Measurements from ENCODE around the gene BHLHE23.
A peak's percentile ranks its signal among the peaks of the same experiment; 100 is the strongest.

The BHLHE23 gene

DNA sequence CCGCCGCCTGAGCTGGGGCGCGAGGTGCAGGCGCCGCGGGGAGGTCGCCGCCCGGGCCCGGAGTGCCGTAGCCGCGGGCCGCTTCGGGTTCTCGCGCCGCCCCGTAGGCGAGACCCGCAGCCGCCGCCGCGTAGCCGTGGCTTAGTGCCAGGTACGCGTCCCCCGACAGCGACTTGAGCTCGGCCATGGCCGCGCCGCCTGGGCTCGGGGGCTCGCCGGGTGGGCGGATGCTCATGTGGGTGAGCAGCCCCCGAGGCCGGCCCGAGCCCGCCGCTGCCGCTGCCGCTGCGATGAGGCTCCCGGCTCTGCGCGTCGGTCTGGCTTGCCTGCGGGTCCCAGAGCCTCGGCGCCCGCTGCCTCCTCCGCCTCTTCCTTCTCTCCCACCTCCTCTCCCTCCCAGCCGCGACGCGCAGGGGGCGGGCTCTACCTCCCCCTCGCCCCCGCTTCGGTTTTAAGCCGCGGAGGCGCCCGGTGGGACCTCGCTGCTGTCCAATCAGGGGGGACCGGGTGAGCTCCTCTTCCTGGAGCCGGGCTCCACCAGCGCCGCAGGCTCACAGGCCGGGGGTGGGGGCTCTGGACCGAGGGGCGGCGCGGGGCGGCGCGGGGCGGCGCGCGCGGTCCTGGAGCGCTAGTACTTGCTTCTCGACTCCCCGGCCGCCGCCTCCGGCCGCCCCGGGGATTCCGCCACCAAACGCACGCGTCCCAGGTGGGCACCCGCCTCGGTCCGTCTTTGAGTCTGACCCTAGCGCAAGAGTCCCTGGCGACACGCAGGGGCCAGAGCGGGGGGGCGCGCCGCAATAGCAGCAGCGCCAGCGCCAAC is at the start of gene BHLHE23:
TSS of gene BHLHE23 (minus strand) at position 425 of the 820 bp plus-strand sequence. CDS start at position 235, 190 bp downstream.
- DNase-seq (ENCODE audit: low spot score), result no peak

DNA sequence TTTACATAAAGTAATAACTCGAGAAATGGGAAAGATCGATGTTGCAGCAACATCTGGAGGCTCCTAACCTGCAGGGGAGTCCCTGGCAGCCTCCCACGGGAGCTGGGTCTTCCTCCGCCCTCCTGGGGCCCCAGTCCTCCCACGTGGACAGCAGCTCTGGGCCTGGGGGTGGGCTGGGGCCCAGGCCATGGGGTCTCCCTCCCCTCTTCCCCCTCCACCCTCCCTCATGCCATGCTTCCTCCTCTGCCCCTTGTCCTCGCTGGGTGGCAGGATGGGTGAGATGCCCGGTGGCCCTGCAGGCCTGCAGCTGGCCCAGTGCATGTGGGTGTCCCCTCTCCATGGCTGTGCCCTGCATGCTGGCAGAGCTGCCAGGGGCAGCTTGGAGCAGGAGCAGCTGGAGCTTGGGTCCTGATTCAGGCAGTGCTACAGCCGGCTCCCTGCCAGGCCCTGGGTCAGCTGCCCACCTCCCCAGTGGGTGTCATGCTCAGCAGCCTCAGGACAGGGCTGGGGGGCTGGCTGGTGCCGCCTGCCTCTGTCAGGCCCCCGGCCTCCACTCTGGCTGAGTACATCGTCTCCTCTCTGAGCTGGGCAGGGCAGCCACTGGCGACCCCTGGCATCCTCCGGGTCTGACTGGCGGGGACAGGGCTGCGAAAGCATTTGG is 48.9 kb upstream of the BHLHE23 start:
- peak; percentile 56 for DNase-seq (ENCODE audit: low spot score)

DNA sequence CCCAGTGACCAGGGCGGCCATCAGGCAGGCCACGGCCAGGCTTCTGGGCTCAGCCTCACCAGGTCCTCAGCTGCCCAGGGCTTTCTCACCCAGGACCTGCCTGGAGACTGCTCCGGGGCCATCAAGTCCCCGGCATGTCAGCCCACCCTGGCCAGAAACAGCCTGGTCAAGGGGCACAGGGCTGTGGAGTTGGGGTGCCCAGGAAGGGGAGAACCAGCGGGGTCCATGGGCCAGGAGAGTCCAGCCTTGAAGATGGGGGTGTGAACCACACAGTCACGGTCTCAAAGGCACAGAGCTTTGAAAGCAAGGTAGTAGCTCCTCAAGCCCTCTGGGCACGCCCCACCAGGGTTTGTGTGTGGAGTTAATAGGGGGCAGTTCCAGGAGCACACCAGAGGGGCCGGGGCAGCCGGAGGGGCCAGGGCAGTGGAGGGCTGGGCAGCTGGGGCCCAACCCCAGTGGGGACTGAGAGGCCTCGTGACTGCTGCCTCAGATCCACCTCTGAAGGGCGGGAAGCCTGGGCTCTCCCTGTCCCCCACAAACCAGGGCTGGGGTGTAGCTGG is 48.0 kb upstream of the BHLHE23 start:
- DNase-seq (ENCODE audit: low spot score), result peak; percentile 60

DNA sequence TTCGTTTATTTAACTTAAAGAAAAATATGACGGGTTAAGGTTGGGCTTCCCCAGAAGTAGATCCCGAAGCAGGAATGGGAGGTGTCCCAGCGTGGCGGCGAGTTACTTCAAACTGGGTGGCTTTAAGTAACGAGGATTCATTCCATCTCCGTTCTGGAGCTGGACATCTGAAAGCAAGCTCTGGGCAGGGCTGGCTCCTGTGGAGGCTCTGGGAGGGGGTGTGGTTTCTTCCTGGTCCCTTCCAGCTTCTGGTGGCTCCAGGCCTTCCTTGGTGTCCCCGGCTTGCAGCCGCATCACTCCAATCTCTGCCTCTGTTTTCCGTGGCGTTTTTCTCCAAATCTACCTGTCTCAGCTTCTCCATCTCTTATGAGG is 47.3 kb upstream of the BHLHE23 start:
- DNase-seq (ENCODE audit: low spot score), result peak; percentile 55

DNA sequence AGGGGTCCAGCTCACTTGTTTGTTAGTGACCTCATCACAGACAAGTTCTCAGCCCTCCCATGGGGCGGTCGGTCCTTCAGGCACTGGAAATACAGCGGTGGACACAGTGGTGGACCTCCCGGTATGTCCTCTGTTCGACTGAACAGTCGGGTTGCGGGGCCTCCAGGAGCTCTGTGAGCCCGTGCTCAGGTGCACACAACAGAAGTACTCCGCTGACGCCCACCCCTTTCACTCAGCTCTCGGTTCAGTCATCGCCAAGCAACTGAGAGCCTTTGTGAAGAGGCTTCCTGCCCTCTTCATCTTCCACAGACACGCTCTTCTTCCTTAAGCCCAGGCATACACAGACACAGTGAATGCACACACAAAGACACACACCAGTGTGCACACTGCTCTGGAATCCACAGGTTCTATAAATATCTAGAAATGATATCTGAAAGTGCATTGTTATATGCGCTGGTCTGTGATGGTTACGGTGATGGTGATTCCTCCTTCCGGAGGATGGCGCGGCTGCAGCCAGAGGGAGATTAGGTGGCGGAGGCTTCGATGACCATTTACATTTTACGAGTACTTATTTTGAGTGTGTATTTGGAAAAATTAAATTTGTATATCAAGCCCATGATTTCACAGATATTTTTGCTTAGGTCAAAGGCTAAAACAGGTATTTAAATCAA is 46.8 kb upstream of the BHLHE23 start:
- DNase-seq (ENCODE audit: low spot score), result peak; percentile 51

DNA sequence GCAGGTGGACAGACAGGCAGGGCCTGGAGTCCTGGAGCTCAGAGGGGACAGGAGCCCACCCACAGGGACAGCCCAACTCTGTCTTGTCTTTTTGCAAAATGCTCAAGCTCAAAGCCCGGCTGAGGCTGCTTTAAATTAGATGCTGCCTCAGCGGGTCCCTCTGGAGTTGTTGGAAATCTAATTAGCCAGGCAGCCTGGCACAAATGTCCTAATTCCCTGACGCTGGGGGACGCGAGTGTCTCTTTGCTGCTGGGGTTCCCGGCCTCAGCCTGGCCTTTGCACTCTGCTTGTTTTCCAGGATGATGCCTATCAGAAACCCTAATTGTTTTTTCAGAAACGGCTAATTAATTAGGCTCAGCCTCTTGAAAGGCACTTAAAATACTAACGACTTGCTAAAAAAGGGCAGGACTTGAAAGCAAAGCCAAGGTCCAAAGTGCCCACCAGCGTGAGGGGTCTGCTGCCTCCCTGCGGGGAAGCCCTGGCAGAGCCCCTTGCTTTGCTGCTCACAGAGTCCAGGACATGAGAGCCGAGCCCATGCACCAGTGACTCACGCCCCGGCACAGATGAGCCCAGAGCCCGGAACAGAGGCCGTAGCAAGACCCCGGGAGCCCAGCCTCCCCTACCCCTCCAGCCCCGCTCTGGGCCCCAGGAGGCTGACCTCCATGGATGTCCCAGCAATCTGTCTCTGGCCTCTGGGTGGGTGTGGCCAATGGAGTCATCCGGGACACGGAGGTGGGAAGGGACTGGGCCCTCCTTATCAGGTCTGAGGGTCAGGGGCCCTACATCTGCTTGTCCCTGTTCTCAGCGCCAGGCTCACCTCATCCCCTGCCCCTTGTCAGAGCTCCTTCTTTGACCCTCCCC is 46.0 kb upstream of the BHLHE23 start:
- DNase-seq (ENCODE audit: low spot score), result no peak

DNA sequence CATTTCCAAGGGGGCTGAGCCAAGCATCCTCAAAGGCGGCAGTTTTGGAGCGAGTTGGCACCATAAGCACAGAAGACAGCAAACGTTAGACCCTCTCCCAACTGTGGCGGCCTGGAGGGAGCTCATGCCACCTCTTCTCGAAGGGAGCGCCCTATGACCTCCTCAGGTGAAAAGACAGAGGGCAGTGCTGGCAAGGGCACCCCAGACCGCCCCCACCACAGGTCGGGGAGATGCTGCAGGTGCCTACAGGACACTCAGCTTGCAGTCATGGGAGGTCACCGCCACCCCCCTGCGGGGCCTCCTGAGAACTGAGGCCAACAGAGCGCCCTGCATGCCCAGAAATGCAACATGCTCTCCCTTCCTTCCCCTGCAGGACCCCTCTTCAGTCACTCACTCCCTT is 45.1 kb upstream of the BHLHE23 start:
- DNase-seq (ENCODE audit: low spot score), result no peak

DNA sequence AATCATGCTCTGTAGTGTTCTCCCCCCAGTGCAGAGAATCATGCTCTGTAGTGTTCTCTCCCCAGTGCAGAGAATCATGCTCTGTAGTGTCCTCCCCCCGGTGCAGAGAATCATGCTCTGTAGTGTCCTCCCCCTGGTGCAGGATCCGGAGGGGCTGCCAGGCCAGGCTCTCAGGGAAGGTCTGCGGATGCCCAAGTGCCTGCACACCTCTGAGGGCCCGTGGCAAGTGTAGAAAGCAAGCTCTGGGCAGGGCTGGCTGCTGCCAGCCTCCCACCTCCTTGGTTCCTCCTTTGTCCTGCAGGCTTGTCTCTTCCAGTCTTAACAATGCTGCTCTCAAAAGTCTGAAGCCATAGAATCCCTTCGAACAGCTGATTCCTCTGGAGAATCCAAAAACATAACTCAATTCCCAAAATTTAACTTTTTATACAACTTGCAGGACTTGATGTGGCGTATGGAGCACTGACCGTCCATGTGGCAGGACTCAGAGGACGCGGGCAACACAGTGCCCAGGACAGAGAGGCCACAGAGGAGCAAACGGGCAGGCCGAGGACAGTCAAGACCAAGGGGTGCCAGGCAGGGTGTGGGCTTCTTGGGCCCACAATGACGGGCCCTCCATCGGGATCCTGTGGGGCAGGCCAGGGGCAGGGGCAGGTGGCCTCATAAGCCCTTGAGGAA is 44.6 kb upstream of the BHLHE23 start:
- no peak for DNase-seq (ENCODE audit: low spot score)

DNA sequence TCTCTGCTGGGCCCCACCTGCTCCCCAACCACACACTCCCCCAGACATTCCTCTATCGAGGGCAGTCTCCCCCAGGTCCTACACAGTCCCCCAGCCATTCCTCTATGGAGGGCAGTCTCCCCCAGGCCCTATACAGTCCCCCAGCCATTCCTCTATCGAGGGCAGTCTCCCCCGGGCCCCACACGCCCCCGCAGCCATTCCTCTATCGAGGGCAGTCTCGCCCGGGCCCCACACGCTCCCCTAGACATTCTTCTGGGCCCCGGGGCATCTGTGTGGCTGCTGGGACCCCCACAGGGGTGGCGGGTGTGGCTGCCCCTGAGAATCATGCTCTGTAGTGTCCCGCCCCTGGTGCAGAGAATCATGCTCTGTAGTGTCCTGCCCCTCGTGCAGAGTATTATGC is 43.6 kb upstream of the BHLHE23 start:
- no peak for DNase-seq (ENCODE audit: low spot score)

DNA sequence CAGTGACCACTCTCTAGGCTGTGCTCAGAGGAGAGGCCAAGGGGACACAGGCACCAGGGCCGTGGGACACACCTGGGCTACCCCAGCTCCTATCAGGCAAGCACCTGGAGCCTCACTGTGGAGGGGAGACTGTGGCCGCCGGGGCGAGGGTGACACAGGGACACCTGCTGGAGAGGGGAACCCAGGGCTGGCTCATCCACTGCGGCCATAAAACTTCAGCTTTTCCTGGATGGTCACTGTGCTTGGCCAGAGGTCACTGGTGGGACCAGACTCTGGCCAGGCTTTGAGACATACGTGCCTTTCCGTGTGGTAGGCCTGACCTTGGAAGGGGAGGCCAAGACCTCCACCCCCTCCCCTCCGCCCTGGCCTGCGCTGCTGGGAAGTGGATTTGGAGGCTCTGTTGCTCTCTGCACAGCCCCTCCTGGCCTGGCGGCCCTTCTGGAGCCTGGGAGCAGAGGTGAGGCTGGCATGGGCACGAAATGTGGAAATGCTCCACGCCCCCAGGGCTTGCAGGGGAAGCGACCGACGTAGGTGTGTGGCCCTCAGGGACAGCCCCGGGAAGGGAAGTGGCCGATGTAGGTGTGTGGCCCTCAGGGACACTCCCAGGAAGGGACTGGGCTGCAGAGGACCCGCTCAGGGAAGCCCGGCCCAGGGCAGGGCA is 42.9 kb upstream of the BHLHE23 start:
- no peak for DNase-seq (ENCODE audit: low spot score)

DNA sequence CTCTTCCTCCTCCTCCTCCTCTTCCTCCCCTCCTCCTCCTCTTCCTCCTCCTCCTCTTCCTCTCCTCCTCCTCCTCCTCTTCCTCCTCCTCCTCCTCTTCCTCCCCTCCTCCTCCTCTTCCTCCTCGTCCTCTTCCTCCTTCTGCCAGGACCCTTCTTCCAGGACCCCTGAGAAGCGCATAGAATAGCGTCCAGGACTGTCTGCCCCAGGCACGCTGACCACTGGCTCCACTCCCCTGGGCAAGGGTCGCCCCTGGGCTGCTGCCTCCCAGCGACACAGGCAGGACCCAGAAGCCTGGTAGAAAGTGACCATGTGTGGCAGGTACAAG is 42.4 kb upstream of the BHLHE23 start:
- no peak for DNase-seq (ENCODE audit: low spot score)

DNA sequence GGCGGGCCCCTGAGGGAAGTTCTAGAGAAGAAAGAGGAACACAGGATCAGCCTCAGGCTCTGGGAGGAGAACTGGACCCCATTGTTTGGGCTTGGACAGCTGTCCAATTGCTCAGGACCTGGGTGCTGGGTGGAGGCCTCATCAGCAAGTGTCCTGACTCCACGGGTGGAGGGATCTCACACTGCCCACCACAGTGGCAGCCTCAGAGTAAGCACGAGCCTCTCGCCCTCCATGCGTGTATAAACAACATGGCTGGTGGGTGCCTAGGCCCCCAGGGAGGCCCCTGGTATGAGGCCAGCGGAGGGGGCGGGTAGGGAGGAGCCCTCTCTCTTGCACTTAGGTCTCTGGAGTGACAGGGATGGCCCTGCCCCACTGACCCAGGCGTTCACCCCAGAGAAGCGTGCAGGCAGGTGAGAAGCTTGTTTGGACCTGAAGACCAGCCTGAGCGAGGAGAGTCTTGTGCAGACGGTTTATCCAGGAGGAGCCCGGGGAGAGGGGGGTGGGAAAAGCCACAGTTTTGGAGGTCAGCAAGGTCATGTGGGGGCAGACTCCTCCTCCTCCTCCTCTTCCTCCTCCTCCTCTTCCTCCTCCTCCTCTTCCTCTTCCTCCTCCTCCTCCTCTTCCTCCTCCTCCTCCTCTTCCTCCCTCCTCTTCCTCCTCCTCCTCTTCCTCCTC is 41.9 kb upstream of the BHLHE23 start:
- no peak for DNase-seq (ENCODE audit: low spot score)

DNA sequence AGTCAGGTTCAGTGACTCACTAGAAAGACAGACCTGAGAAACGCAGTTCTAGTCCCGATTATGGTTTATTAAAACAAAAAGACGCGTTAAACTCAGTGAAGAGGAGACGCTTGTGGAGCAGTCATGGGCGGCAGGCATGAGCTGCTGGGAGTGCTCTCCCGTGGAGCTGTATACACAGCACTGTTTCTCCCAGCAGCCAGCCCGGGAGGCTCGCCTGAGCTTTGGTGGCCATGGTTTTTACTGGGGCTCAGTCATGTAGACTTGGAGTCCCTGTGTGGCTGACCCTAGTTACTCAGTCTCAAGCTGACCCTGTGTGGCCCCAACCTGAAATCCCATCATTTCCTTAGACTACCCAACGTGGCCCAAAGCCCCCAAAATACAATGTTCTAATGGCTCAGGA is 41.2 kb upstream of the BHLHE23 start:
- no peak for DNase-seq (ENCODE audit: low spot score)

DNA sequence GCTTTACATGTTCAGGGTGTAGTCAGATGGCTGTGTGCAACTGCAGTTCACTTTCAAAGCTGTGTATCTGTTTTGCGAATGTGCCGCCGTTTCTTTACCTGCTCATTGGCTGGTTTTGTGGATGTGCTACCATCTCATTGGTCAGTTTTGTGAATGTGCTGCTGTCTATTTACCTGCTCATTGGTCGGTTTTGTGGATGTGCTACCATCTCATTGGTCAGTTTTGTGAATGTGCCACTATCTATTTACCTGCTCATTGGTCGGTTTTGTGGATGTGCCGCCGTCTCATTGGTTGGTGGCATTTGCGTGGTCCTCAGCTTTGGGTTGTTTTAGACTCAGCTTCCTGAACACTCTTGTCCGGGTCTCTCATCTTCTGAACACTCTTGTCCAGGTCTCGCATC is 40.5 kb upstream of the BHLHE23 start:
- no peak for DNase-seq (ENCODE audit: low spot score)

DNA sequence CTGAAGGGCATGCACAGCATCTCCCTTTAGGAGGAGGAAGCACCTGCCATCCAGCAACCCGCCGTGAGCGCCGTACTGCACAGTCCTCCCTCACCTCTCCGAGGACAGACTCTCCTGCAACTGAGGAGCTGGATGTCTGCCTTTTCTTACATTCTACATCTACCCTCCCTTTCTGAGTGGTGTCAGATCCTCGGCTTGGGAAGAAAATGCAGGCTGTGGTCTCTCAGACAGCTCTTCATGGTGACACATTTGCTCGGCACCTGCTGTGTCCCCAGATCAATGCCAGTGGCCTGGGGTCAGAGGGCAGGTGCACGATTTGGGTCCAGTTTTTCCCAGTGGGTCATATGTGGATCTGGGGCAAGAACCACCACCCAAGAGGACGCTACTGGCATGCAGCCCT is 40.1 kb upstream of the BHLHE23 start:
- DNase-seq (ENCODE audit: low spot score), result no peak

DNA sequence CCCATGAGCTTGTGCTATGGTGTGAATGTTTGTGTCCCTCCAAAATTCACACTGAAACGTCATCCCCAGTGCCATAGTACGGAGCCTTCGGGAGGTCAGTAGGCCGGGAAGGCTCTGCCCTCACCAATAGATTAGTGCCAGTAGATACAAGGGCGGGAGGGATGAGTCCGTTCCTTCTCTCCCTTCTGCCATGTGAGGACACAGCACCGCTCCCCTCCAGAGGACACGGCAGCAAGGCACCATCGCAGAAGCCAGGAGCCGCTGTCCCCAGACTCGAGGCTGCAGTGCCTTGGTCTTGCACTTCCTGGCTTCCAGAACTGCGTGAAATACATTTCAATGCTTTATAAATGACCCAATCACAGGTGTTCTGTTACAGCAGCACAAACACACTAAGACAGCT is 39.2 kb upstream of the BHLHE23 start:
- DNase-seq (ENCODE audit: low spot score), result no peak

DNA sequence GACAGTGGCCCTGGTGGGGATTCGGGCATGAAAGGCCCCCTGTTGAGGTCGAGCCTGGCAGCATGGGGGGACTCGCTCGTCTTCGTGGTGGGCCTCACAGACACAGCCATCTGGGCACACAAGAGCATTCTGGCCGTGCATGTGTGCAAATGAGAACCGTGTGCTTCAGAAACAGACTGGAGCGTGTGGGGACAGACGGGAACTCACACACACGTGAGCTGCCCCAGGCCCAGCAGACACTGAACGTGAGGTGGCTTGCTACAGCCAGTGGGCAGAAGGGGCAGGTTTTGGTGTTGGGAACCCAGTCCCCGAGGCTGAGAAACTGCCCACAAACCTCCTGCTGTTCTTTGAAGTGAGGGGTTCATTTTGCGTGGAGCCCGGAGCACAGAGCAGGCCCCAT is 38.6 kb upstream of the BHLHE23 start:
- DNase-seq (ENCODE audit: low spot score), result no peak

DNA sequence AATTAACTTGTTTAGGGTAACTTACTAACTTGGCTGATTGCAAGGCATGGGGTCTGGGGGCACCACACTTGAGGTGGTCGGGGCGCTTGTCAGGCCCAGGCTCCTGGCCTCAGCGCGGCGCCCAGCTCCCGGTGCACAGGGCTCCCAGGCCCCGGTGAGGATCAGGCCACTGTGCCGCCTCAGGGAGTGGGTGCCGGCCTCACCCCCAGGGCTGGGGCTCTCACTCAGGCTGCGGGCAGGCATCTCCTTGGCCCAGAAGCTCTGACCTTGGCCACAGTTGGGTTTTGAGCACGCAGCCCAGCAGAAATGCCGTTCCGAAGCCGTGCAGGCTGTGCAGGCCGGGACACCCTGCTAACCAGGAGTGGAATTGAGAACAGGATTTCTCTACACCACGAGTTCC is 37.8 kb upstream of the BHLHE23 start:
- DNase-seq (ENCODE audit: low spot score), result no peak

DNA sequence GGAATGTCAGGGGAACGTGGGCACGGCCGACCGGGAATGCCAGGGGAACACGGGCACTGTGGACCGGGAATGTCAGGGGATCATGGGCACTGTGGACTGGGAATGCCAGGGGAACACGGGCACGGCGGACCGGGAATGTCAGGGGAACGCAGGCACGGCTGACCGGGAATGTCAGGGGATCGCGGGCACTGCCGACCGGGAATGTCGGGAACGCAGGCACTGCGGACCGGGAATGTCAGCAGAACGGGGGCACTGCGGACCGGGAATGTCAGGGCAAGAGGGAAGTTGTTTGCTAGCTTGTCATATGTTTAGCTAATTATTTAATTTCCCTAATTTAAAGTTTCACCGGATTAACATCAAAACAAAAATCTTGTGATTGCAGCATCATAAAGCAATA is 37.4 kb upstream of the BHLHE23 start:
- DNase-seq (ENCODE audit: low spot score), result no peak

Data from left forelimb (tissue), 1 donor.